GM19193 (cell line): ENCODE data around the gene XPO6.

Experiments used
- POLR2A ChIP-seq: IDR thresholded peaks from 4 replicates; pipeline ENCODE4 v1.6.1; 2011; ENCODE audit not compliant: insufficient read depth, insufficient read length; ENCODE audit errors: extremely low read depth

The XPO6 gene

DNA sequence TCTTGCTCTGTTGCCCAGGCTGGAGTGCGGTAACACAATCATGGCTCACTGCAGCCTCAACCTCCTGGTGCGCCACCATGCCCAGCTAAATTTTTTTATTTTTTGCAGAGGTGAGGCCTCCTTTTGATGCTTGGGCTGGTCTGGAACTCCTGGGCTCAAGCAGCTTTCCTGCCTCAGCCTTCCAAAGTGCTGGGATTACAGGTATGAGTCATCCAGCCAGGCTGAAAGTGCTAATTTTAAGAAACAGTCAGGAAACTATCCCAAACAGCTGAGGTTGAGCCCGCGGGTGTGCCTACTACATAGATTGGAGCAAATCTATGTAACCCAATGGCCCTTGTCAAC lies 738 bp upstream of the XPO6 start:
- TF ChIP-seq POLR2A: no peak

DNA sequence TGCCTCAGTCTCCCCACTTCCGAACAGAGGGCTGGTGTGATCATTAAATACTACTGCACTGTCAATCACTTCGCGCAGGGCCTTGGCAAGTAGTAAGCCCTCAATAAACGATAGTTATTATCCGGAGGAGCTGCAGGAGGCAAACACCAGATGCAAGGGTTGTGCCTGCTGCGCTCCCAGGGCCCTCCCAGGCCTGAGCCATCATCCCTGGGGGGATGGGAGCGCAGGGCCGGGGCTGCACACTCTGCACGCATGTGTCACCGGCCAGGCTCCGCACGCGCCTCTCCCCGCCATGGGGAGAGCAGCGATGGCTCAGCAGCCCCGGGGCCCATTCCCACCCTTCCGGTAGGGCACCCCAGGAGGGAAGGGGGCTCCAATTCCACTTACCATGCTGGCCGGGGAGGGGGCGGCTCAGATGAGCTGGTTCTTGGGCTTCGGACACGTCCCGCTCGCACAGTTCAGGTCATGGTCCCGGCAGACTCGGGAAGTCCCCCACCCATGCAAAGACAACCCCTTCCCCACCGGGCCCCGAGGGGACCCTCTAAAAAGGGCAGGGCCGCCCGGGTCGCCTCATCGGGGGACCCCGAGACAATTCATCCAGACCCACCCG lies 681 bp downstream of the XPO6 start:
- TF ChIP-seq POLR2A: peak; percentile 36

DNA sequence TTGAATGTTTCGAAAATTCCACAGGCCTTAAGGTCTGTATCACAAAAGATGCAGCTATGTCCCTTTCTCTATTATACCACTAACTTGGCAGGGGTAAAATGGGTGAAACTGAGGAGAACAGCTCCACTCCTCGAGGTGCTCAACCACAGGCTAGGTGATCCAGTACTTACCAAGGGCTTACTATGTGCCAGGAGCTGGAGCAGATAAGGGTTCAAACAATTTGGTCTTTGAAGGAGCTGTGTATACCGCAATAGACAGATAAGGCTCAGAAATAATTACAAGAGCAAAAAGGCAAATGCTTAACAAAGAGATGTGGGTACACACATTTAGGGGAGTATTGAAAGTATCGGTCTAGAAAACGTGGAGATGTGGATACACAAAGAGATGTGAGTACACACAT lies 1.5 kb downstream of the XPO6 start:
- TF ChIP-seq POLR2A: no peak

DNA sequence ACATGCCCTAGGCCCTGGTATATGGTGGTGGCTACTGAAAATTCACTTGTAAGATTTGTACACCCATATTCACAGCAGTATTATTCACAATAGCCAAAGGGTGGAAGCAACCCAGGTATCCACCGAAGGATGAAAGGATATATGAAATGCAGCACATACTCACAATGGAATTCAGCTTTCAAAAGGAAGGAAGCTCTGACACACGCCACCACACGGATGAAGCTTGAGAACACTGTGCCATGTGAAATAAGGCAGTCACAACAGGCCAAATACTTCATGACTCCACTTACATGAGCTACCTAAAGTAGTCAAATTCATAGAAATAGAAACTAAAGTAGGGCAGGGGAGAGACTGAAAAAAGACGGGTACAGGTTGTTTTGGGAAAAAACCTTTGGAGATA lies 2.9 kb downstream of the XPO6 start:
- TF ChIP-seq POLR2A: no peak

DNA sequence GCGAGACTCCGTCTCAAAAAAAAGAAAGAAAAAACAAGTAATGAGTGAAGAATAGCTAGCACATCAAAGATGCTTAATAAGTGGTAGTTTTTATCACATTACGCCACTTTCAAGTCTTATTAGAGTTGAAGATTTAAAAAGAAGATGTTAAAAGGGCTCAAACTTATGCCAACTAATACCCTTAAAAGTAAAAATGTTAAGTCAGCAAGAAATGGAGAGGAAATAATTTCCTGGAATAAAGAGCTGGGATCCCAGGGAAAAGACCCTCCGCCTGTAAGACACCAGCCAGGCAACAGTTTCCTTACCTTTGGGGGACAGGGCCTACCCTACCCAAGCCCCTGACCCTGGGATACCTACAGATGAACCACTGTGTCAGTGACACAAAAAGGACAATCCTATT lies 3.6 kb downstream of the XPO6 start:
- no peak for TF ChIP-seq POLR2A

DNA sequence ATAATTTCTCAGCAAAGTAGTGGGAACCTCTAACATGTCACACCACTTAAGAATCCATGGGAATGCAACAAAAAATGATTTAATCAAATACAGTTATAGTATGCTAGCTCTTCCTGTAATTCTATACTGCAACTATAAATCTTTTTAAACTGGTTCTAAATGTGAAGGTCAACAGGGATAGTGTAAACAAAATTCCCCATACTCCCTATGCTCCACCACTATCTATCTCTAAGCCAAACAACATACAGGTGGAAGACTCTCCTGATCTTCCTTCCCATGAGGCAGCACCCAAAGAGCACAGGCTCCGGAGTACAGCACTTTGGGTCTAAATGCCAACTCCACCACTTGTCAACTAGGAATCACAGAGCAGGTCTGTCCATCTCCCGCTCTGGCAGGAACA lies 4.4 kb downstream of the XPO6 start:
- no peak for TF ChIP-seq POLR2A

DNA sequence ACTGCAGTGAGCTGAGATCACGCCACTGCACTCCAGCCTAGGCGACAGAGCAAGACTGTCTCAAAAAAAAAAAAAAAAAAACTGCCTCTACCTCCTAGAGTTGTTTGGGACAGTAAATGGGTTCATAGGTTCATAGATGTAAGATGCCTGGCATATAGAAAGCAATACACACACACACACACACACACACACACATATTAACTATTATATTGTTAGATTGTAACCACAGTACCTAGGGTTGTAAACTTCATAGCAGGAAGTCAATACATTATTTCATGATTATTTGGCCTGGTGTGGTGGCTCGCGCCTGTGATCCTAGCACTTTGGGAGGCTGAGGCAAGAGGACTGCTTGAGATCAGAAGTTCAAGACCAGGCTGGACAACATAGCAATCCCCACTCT lies 5.8 kb downstream of the XPO6 start:
- TF ChIP-seq POLR2A: no peak

DNA sequence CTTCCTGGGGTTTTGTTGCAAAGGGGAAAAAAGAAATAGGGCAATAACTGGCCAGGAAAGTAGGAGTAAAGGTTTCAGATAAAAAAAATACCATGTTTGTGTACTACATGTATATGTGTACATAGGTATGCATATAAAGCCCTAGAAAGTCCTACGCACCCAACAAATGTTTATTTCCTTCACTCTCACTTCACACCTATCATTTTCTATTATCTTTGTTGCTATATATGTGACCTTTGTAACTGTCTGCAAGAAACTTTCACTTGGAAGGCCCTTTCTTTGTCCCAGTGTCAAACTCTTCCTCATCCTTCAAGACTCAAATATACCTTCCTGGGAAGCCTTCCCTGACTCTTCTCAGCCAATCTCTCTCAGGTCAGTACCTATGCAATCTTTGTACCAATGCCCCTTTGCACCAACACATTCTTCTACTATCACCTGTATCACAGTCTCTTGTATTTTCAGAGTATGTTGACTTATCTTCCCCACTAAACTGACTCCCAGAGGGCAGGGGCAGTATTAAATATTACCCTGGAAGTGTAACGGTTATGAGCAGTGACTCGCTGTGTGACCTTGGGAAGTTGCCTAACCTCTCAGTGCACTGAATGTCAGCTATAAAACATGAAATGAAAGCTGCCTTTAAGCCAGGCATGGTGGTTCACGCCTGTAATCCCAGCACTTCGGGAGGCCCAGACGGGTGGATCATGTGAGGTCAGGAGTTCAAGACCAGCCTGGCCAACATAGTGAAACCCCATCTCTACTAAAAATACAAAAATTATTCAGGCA lies 6.5 kb downstream of the XPO6 start:
- TF ChIP-seq POLR2A: no peak

DNA sequence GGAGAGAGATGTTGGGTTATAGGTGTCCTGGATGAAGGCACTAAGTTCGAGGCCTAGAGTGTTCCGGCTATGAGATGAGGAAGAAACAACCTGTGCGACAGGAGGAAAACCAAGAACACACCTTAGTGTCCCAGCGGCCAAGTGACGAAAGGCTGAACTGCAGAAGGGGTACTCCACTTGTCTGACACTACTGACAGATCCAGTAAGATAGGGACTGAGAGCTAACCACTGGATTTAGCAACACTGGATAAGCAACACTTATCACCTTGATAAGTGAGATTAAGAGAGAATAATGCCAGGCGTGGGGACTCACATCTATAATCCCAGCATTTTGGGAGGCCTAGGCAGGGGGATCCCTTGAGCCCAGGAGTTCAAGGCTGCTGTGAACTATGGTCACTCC lies 7.1 kb downstream of the XPO6 start:
- TF ChIP-seq POLR2A: no peak

DNA sequence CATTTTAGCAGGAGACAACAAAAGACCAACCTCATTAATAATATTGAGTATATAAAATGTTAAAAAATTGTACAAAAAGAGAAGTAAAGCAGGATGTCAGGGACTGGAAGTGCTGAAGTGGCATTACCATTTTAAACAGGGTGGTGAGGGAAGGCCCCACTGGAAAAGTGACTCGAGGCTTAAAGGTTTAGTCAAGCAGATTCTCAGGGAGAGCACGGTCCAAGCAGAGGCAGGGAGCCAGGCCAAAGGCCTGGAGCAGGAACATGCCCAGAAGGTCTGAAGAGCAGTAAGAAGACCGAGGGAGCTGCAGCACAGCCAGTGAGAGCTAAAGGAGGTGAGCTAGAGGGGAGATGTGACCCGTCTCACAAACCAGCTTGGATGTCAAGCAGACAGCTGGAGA lies 7.6 kb downstream of the XPO6 start:
- TF ChIP-seq POLR2A: no peak

DNA sequence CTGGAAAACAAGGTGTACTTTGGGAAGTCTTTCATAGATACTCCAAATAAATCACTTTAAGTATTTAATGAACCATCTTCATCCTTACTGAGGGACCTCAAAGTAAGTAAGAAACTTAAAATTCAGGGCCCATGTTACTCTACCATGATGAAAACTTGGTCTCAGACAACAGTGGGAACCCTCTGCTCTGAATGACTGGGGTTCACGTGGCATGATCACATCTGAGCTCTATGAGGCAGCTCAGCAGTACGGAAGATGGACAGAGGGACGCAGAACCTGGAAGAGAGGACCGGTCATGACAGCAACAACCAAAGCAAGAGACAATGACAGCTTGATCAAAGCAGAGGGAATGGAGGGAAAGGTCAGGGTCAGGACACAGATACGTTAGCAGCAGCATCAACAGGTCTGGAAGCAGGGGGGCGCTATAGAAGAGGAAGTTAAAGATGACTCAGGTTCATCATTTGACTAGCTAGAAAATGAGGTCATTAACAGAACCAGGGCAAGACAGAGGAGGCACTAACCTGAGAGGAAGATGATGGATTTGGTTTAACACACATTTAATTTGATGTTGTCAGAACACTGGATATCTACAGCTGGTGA lies 9.5 kb downstream of the XPO6 start:
- TF ChIP-seq POLR2A: no peak

DNA sequence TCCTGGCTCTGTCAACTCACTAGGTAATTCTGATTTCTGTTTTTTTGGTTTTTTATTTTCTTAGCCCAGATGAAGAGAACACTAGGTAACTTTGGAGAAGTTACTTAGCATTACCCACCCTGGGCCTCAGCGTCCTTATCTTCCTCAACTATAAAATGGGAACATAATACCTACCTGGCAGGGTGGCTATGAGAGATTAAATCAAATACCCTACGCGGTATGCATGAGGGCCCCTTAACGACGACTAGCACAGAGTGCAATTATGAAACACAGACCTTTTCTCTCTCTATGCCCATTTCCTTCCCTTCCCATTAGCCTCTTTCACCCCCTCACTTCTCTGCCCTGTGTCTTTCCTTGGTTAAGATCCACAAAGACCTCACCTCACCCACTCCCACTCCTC lies 11.1 kb downstream of the XPO6 start:
- no peak for TF ChIP-seq POLR2A

DNA sequence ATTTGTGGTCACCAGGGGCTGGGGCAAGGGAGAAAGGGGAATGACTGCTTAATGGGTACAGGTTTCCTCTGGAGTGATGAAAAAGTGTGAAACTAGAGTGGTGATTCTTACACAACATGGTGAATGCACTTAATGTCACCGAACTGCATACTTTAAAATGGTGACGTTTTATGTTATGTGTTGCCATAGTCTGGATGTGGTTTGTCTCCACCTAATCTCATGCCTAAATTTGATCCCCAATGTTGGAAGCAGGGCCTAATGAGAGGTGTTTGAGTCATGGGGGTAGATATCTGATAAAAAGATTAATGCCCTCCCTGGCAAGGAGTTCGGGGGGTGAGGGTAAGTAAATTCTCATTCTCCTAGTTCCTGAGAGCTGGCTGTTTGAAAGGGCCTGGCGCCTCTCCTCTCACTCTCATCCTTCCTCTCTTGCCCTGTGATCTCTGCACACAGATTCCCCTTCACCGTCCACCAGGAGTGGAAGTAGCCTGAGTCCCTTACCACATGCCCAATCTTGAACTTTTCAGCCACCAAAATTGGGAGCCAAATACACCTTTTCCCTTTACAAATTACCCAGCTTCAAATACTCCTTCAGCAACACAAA lies 15.3 kb downstream of the XPO6 start:
- TF ChIP-seq POLR2A: no peak

DNA sequence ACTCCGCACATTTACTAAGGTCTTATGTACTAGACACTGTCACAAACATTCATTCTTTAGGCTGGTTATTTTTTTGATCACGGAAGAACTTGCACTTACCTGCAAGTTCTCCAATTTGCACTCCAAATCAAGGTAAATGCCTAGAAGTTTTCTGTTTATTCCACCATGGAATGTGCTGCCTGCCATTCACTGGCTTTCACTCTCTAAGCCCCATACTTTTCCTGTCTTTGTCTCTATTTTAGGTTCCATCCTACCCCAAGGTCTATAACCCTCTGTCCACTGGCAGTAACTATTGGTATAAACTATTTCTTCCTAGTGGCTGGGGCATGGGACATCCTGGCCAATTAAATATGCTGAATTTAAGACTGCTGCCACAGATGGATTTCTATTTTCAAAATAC lies 15.9 kb downstream of the XPO6 start:
- no peak for TF ChIP-seq POLR2A

DNA sequence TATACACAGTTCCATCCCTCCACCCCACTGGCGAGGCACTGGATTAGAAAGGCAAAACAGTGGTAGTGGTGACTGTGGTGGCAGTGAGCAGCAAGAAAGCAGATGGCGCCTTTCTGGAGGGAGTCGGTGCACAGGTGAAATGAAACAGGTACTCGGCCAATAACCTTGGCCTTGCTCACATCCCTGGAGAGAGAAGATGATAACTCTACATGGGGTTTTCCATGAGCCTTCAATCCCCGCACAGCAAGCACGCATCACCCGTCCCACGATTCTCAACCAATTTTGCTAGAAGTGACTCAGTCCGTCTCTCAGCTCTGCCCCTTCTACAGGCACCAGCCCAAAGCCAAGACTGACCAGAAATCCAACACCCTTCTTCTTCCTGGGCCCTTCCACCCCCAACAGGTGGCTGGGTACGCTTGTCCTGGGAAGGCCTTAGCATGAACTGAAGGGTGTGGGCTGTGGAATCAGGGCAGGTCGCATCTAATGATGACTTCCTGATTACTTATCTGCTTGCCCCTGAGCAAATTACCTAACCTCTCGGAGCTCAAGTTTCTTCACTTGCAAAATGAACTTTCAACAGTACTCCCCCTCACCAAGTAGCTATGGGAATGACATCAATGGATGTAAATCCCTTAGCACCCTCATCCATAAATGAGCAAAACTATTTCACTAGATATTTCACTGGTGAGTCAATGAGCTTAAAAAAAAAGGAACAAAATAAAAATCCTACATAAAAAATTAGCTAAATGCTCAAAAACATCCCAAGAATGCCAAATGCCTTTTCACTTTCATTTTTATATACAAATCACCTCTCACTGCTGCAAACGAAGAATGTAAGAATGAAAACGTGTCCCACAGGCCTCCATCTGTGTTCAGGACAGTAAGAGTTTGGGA lies 18.0 kb downstream of the XPO6 start:
- no peak for TF ChIP-seq POLR2A
